ENCODE data around the gene MYLIP. TPM values are rescaled to one million over a fixed set of nuclear protein-coding genes. Genes with fewer than 3 reads are reported as not detected.

MYLIP gene
- total and polyA plus RNA-seq, 2 of the 13 experiments (the other 11 are each of a cell fraction or from before 2014, with no cell fraction given) = 3.4 to 10.8 TPM

- TF ChIP-seq, protein P1, sequence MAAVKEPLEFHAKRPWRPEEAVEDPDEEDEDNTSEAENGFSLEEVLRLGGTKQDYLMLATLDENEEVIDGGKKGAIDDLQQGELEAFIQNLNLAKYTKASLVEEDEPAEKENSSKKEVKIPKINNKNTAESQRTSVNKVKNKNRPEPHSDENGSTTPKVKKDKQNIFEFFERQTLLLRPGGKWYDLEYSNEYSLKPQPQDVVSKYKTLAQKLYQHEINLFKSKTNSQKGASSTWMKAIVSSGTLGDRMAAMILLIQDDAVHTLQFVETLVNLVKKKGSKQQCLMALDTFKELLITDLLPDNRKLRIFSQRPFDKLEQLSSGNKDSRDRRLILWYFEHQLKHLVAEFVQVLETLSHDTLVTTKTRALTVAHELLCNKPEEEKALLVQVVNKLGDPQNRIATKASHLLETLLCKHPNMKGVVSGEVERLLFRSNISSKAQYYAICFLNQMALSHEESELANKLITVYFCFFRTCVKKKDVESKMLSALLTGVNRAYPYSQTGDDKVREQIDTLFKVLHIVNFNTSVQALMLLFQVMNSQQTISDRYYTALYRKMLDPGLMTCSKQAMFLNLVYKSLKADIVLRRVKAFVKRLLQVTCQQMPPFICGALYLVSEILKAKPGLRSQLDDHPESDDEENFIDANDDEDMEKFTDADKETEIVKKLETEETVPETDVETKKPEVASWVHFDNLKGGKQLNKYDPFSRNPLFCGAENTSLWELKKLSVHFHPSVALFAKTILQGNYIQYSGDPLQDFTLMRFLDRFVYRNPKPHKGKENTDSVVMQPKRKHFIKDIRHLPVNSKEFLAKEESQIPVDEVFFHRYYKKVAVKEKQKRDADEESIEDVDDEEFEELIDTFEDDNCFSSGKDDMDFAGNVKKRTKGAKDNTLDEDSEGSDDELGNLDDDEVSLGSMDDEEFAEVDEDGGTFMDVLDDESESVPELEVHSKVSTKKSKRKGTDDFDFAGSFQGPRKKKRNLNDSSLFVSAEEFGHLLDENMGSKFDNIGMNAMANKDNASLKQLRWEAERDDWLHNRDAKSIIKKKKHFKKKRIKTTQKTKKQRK (IDR thresholded peaks at IDR 0.05; ENCODE audit: low read length) = no peak
- TF ChIP-seq MEIS2 (CRISPR knock-in tag; IDR thresholded peaks at IDR 0.05) = no peak
These were observed 11.7 kb downstream of the MYLIP start (continued) for GRCh38 chr6:16140607-16141006.

DNA sequence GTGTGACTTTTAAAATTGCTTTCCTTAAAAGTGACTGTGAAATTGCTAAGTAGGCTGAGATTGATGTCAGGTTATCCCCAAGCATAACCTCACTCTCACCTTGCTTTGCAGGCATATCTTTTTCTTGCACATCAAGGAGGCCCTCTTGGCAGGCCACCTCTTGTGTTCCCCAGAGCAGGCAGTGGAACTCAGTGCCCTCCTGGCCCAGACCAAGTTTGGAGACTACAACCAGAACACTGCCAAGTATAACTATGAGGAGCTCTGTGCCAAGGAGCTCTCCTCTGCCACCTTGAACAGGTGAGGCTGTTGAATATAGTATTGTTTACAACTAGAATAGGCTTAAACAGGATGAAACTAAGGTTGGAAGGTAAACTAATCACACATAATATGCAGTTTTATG is 12.6 kb downstream of the MYLIP start:
- BruUV-seq (replicated peaks) = no TSS peak
- POLR2A ChIA-PET = interaction anchor here (1.8 kb wide), 1 partner anchor 12 kb away, joined by 5 read pairs; the partner anchor contains the start of gene MYLIP
- Histone ChIP-seq H3K27me3 (ENCODE audit: control insufficient read depth in 1 of 2, insufficient read depth in 2 of 2, low read length in 2 of 2) (no peaks in the 10 kb centered on the region), H3K4me1 (ENCODE audit: insufficient read depth, low read length) (no peaks in the 10 kb centered on the region), H2AFZ (ENCODE audit: low read length) (no peak overlapping the region), H3K79me2 (ENCODE audit: insufficient read depth, low read length) (no peaks in the 10 kb centered on the region), H3K36me3 (replicated peaks in 1 of 2; ENCODE audit: control insufficient read depth in 1 of 2, insufficient read depth in 2 of 2, low read length in 2 of 2) (peaks cover 7 to 37% of the 10 kb centered on the region in 2 experiments), H3K9me3 (ENCODE audit: low read length) (no peaks in the 10 kb centered on the region), H3K4me2 (ENCODE audit: low read depth, low read length) (no peak overlapping the region), H3K9ac (ENCODE audit: insufficient read depth, low read depth, low read length) (no peak overlapping the region), H4K20me1 (ENCODE audit: insufficient read depth, low read length) (no peaks in the 10 kb centered on the region), H3K27ac (ENCODE audit: extremely low read length, insufficient read depth, low read length) (no peak overlapping the region), H3K4me3 (replicated peaks in 1 of 3; ENCODE audit: insufficient read depth in 1 of 3, low read depth in 2 of 3, low read length in 3 of 3) (no peak overlapping the region)
- ATAC-seq (no peak), FAIRE-seq (no peak), DNase-seq (ENCODE audit: low spot score) (no peak)
- CTCF ChIA-PET (ENCODE audit: low intra/inter-chr PET ratio, low total read pairs) = no interaction called here
- intact Hi-C loops (cut with micrococcal nuclease; ENCODE audit: unreplicated experiment) = no loop called here
- TF ChIP-seq ZNF331 (CRISPR knock-in tag; IDR thresholded peaks at IDR 0.05) (no peak), MTA3 (CRISPR knock-in tag; IDR thresholded peaks at IDR 0.05) (no peak), MAF1 (CRISPR knock-in tag; IDR thresholded peaks at IDR 0.05; ENCODE audit: borderline replicate concordance) (no peak), ZNF329 (CRISPR knock-in tag; IDR thresholded peaks at IDR 0.05; ENCODE audit: low read depth) (no peak), ZFP37 (CRISPR knock-in tag; IDR thresholded peaks at IDR 0.05; ENCODE audit: borderline replicate concordance) (no peak), ZBTB14 (CRISPR knock-in tag; IDR thresholded peaks at IDR 0.05) (no peak)
- in situ Hi-C loops (cut with HindIII; ENCODE audit: extremely low pct_ligation_motif_present, low pct_unique_long_range_greater_than_20kb) = no loop called here
